Endodermal cell (in vitro differentiated cells): ENCODE measurements around the gene MEF2A. TPM values are rescaled to one million over a fixed set of nuclear protein-coding genes. Genes with fewer than 3 reads are reported as not detected.

Experiments
- DNase-seq: peaks from one replicate; pipeline ENCODE4 v3.0.0-alpha.2; 2017
- H3K27ac ChIP-seq: 2 replicates; pipeline ENCODE4 v1.5.1; 2013; ENCODE audit warnings: mild to moderate bottlenecking, low read depth, low read length, moderate library complexity
- H3K27me3 ChIP-seq: 2 replicates; pipeline ENCODE4 v1.6.1; 2013; ENCODE audit warnings: mild to moderate bottlenecking, low read length, moderate library complexity; ENCODE audit not compliant: insufficient read depth, control insufficient read depth, poor library complexity, severe bottlenecking
- H3K36me3 ChIP-seq: 2 replicates; pipeline ENCODE4 v1.7.0; 2013; ENCODE audit warnings: mild to moderate bottlenecking, low read length, moderate library complexity; ENCODE audit not compliant: control insufficient read depth, insufficient read depth
- H3K4me1 ChIP-seq: one replicate; pipeline ENCODE4 v1.7.0; 2013; ENCODE audit warnings: low read length; ENCODE audit not compliant: control insufficient read depth, insufficient read depth
- H3K4me3 ChIP-seq: 2 replicates; pipeline ENCODE4 v1.5.1; 2013; ENCODE audit warnings: mild to moderate bottlenecking, low read length, moderate library complexity
- H3K9ac ChIP-seq: 2 replicates; pipeline ENCODE4 v1.6.1; 2013; ENCODE audit warnings: mild to moderate bottlenecking, low read length, moderate library complexity; ENCODE audit not compliant: poor library complexity, severe bottlenecking; ENCODE audit errors: extremely low read depth
- H3K9me3 ChIP-seq: 2 replicates; pipeline ENCODE4 v1.6.1; 2013; ENCODE audit warnings: mild to moderate bottlenecking, low read length, moderate library complexity; ENCODE audit not compliant: control insufficient read depth
- H3K27ac Mint-ChIP-seq: 2 replicates; pipeline ENCODE4 v1.8.0; 2020; ENCODE audit warnings: mixed read lengths
- H3K27me3 Mint-ChIP-seq: 2 replicates; pipeline ENCODE4 v1.8.0; 2021; ENCODE audit warnings: mild to moderate bottlenecking, mixed read lengths; ENCODE audit not compliant: insufficient read depth
- H3K36me3 Mint-ChIP-seq: 2 replicates; pipeline ENCODE4 v1.8.0; 2020; ENCODE audit warnings: low read depth, mixed read lengths
- H3K4me1 Mint-ChIP-seq: 2 replicates; pipeline ENCODE4 v1.8.0; 2020; ENCODE audit warnings: mixed read lengths
- H3K4me3 Mint-ChIP-seq: 2 replicates; pipeline ENCODE4 v1.8.0; 2020; ENCODE audit warnings: mild to moderate bottlenecking, moderate library complexity, mixed read lengths
- H3K9me3 Mint-ChIP-seq: 2 replicates; pipeline ENCODE4 v1.8.0; 2020; ENCODE audit warnings: mild to moderate bottlenecking, mixed read lengths
- WGBS, 2 experiments: methylation state at CpG; one replicate each; pipeline versions ENCODE4 v1.1.5 to v1.1.7; 2013; ENCODE audit warnings: missing lambda C conversion rate in 2 of 2, mixed read lengths in 1 of 2; ENCODE audit not compliant: insufficient coverage in 1 of 2, insufficient read length in 1 of 2; 5-methylcytosine and 5-hydroxymethylcytosine counted together
- total RNA-seq, 2 donors: library from RNA; stranded (reverse); fragmentation: NEBNext Ultra II Directional in 1 of 2; extraction: Animal tissue kit (Norgen Biotek cat#: 25700) in 1 of 2; gene quantifications; 2 replicates in 1 of 2; 3 replicates in 1 of 2; pipeline ENCODE4 v1.2.1, GENCODE V29; 2021
- TF ChIP-seq, protein P1 (sequence below): fragments of 200-600 bp; sonication (generic); conservative IDR thresholded peaks from 2 replicates; pipeline ENCODE4 v1.5.0; 2021; ENCODE audit warnings: antibody characterized with exemption, mild to moderate bottlenecking

The MEF2A gene
- total RNA-seq, 2 donors from 2014 or later = 23.5 to 28.6 TPM

DNA sequence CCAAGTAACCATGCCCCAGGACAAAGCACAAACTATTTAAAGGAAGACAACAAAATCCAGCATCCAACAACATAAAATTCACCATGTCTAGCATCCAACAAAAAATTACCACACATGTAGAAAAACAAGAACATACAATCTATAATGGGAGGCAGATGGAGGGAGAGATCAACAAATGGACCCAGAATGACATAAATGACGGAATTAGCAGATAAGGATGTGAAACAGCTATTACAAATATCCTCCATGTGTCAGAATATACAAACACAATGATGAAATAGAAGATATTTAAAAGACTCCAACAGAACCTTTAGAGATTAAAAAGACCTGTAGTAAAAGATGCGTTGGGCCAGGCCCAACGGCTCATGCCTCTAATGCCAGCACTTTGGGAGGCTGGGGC, 156.6 kb downstream of the MEF2A start:
- WGBS, 2 experiments = 96 to 100% methylated on average over 1 to 3 of the region's 3 CpGs
- H3K36me3 Mint-ChIP-seq = peaks cover 29% of the 10 kb centered on the region

DNA sequence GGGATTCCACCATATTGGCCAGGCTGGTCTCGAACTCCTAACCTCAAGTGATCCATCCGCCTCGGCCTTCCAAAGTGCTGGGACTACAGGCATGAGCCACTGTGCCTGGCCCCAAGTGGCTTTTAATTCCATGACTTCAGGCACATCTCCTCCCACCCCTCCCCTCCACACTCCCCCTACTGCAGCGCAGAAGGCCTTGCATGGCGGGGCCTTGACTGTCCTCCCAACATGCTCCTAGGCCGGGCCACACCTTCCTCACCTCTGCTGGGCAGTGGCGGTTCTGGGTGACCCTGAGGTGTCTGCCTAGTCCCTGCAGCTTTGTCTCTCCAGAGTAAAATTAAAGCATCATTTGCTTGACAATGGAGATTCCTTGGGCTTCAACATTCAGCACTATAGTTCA, 160.5 kb downstream of the MEF2A start:
- no peaks in the 10 kb centered on the region for H3K27me3 Mint-ChIP-seq
- Histone ChIP-seq H3K4me1 (no peaks in the 10 kb centered on the region), H3K9me3 (peaks cover 12% of the 10 kb centered on the region), H3K36me3 (peaks cover 11% of the 10 kb centered on the region), H3K9ac (no peak overlapping the region), H3K27me3 (peaks cover 6% of the 10 kb centered on the region), H3K4me3 (no peak overlapping the region), H3K27ac (no peak overlapping the region)
- TF ChIP-seq, protein P1, sequence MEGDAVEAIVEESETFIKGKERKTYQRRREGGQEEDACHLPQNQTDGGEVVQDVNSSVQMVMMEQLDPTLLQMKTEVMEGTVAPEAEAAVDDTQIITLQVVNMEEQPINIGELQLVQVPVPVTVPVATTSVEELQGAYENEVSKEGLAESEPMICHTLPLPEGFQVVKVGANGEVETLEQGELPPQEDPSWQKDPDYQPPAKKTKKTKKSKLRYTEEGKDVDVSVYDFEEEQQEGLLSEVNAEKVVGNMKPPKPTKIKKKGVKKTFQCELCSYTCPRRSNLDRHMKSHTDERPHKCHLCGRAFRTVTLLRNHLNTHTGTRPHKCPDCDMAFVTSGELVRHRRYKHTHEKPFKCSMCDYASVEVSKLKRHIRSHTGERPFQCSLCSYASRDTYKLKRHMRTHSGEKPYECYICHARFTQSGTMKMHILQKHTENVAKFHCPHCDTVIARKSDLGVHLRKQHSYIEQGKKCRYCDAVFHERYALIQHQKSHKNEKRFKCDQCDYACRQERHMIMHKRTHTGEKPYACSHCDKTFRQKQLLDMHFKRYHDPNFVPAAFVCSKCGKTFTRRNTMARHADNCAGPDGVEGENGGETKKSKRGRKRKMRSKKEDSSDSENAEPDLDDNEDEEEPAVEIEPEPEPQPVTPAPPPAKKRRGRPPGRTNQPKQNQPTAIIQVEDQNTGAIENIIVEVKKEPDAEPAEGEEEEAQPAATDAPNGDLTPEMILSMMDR = no peak
- H3K27ac Mint-ChIP-seq = no peak overlapping the region
- peaks cover 9% of the 10 kb centered on the region for H3K4me1 Mint-ChIP-seq
- peaks cover 38% of the 10 kb centered on the region for H3K36me3 Mint-ChIP-seq
- DNase-seq = no peak
- H3K4me3 Mint-ChIP-seq = no peak overlapping the region
- 79 to 80% methylated on average over 7 of the region's 7 CpGs for whole genome bisulfite sequencing, 2 experiments
- peaks cover 17% of the 10 kb centered on the region for H3K9me3 Mint-ChIP-seq

More for the DNA sequence above, 156.6 kb downstream of the MEF2A start:
- Histone ChIP-seq H3K4me1 (no peaks in the 10 kb centered on the region), H3K9me3 (peaks cover 12% of the 10 kb centered on the region), H3K9ac (no peak overlapping the region), H3K36me3 (no peaks in the 10 kb centered on the region), H3K27me3 (no peaks in the 10 kb centered on the region), H3K27ac (no peak overlapping the region), H3K4me3 (no peak overlapping the region)
- no peaks in the 10 kb centered on the region for H3K27me3 Mint-ChIP-seq
- no peak overlapping the region for H3K27ac Mint-ChIP-seq
- peaks cover 17% of the 10 kb centered on the region for H3K9me3 Mint-ChIP-seq
- TF ChIP-seq, protein P1 = no peak
- no peak overlapping the region for H3K4me3 Mint-ChIP-seq
- peaks cover 6% of the 10 kb centered on the region for H3K4me1 Mint-ChIP-seq
- no peak for DNase-seq

DNA sequence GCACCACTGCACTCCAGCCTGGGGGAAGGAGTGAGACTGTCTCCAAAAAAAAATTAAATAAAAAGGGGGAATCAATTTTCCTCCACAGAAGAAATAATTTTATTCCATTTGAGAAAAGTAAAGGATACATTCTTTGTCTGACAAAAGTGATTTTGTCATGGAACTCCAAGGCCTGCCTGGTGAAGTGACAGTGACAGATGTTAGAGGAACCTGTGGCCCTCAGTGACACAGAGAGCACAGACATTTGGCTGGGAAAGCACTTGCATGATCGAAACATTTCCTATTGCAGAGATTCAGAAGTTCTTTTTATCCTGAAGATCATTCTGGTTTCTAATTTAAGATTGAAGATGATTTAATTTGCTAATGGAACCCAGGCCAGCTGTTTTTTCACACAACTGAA, 161.5 kb downstream of the MEF2A start:
- Histone ChIP-seq H3K4me1 (no peaks in the 10 kb centered on the region), H3K4me3 (no peak overlapping the region), H3K27me3 (peaks cover 16% of the 10 kb centered on the region), H3K9me3 (peaks cover 12% of the 10 kb centered on the region), H3K9ac (no peak overlapping the region), H3K36me3 (peaks cover 11% of the 10 kb centered on the region), H3K27ac (no peak overlapping the region)
- DNase-seq = no peak
- TF ChIP-seq, protein P1 = no peak
- Mint-ChIP-seq H3K4me1 (peaks cover 18% of the 10 kb centered on the region), H3K9me3 (peaks cover 17% of the 10 kb centered on the region), H3K36me3 (peaks cover 38% of the 10 kb centered on the region), H3K4me3 (no peak overlapping the region), H3K27ac (no peak overlapping the region), H3K27me3 (peaks cover 9% of the 10 kb centered on the region)
- WGBS, 2 experiments = 95 to 100% methylated on average over 1 of the region's 1 CpG
